GM10248 (cell line): ENCODE measurements around the gene MPND.

Experiments used
- CTCF ChIA-PET: fragments of 300-600 bp; sonication (Branson Sonifier 250); formaldehyde crosslinking; extraction: SDS; loops from one replicate; lab custom pipeline; 2021; ENCODE audit warnings: antibody characterized with exemption; lab: Yijun Ruan, JAX
- POLR2A ChIA-PET: fragments of 350-650 bp; sonication (Branson Sonifier 250); formaldehyde crosslinking; extraction: SDS; loops from one replicate; lab custom pipeline; 2020; ENCODE audit warnings: antibody characterized with exemption; lab: Yijun Ruan, JAX
- DNase-seq: peaks from one replicate; pipeline ENCODE4 v3.0.0; 2012; ENCODE audit errors: extremely low spot score
- CTCF ChIP-seq: IDR thresholded peaks from 2 replicates; pipeline ENCODE4 v1.5.1; 2012; ENCODE audit warnings: mild to moderate bottlenecking, low read depth; ENCODE audit errors: extremely low read depth, missing control alignments, control extremely low read depth

The MPND gene, protein sequence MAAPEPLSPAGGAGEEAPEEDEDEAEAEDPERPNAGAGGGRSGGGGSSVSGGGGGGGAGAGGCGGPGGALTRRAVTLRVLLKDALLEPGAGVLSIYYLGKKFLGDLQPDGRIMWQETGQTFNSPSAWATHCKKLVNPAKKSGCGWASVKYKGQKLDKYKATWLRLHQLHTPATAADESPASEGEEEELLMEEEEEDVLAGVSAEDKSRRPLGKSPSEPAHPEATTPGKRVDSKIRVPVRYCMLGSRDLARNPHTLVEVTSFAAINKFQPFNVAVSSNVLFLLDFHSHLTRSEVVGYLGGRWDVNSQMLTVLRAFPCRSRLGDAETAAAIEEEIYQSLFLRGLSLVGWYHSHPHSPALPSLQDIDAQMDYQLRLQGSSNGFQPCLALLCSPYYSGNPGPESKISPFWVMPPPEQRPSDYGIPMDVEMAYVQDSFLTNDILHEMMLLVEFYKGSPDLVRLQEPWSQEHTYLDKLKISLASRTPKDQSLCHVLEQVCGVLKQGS

GRCh38 chr19:4343370-4344307 is at the start of gene MPND:
Gene MPND (plus strand): TSS chr19:4343562. CDS start chr19:4343594, 32 bp downstream.
- ChIA-PET POLR2A (interaction anchor here (0.5 to 2.0 kb wide), 12 partner anchors 9 to 1868 kb away, joined by 3 to 9 read pairs (median 4); partner anchors contain the start of genes CHAF1A and GADD45B), CTCF (interaction anchor here (0.7 to 5.0 kb wide), 13 partner anchors 9 to 204 kb away, joined by 3 to 57 read pairs (median 8); partner anchors contain the start of genes CHAF1A and SH3GL1)
- TF ChIP-seq CTCF = no peak
- DNase-seq = peak; percentile 92

DNA sequence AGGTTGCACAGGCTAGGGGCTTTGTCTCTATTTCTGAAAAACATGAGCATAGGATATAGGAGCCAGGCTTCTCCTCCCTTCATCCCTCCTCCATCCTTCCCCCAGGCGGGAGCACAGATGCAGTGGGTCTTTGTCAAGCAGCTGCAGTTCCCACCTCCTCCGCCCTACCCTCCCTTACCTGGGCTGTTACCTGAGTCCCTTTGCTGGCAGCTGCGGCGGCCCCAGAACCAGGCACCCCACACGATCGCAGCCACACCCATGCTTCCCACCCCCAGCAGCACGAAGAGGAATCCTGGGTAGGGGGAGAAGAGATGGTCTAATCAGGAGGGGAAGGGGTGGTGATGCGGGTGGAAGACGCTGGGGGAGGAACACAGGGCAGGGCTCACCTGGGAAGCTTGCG is 49.0 kb upstream of the MPND start:
- no peak for DNase-seq
- CTCF ChIA-PET = no interaction called here
- no peak for TF ChIP-seq CTCF
- POLR2A ChIA-PET = interaction anchor here (0.7 kb wide), 1 partner anchor 453 kb away, joined by 3 read pairs; no protein-coding TSS in a partner anchor

- CTCF ChIA-PET = interaction anchor here (1.0 to 2.5 kb wide), 3 partner anchors 17 to 57 kb away, joined by 3 to 10 read pairs (median 3); no protein-coding TSS in a partner anchor
Observed at GRCh38 chr19:4295972-4296771, 47.2 kb upstream of the MPND start.

GRCh38 chr19:4297901-4298809 is 45.2 kb upstream of the MPND start:
- ChIA-PET CTCF (interaction anchor here (2.5 kb wide), 1 partner anchor 31 kb away, joined by 10 read pairs; no protein-coding TSS in a partner anchor), POLR2A (no interaction called here)
- no peak for DNase-seq
- no peak for TF ChIP-seq CTCF

More at GRCh38 chr19:4295972-4296771, 47.2 kb upstream of the MPND start:
- no peak for DNase-seq
- no peak for TF ChIP-seq CTCF
- POLR2A ChIA-PET = no interaction called here

DNA sequence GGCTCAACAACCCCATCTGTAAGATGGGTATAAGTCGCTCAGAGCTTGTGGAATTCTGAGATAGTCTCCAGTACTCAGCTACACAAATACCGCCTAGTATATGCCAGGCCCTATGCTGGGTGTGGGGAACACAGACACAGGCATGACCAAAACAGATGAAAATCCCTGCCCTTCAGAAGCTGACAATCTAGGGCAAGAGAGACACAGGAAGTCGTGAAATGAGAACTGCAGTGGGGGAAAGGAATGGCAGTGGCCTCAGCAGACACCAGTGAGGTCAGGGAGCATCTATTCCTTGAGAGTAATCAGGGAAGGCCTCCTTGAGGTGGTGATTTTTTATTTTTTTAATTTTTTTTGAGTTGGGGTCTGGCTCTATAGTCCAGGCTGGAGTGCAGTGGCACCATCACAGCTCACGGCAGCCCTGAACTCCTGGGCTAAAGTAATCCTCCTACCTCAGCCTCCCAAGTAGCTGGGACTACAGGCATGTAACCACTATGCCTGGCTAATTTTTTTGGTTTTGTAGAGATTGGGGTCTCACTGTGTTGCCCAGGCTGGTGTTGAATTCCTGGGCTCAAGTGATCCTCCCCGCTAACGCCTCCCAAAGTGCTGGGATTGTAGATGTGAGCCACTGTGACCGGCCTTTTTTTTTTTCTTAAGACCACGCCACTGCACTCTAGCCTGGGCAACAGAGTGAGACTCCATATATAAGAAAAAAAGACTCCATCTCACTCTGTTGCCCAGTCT is 44.4 kb upstream of the MPND start:
- CTCF ChIA-PET = interaction anchor here (2.5 kb wide), 1 partner anchor 32 kb away, joined by 10 read pairs; no protein-coding TSS in a partner anchor
- no peak for DNase-seq
- POLR2A ChIA-PET = interaction anchor here (0.6 kb wide), 2 partner anchors 48 to 67 kb away, joined by 6 to 7 read pairs; no protein-coding TSS in a partner anchor
- TF ChIP-seq CTCF = no peak
